SK-N-SH (cell line): Measurements from ENCODE around the gene AGK.
"Not testable (repeated sequence)": the region's sequence is repeated elsewhere in the genome, so short reads cannot be mapped to it uniquely, and the experiment has no call there.

Experiments used
- FOXM1 ChIP-seq: IDR thresholded peaks from 2 replicates; pipeline ENCODE4 v1.4.0; 2012; ENCODE audit warnings: low read depth, mild to moderate bottlenecking
- POLR2AphosphoS5 ChIP-seq: IDR thresholded peaks from 2 replicates; pipeline ENCODE4 v1.6.1; 2012; ENCODE audit warnings: low read depth, low read length
- YY1 ChIP-seq: IDR thresholded peaks from 2 replicates; pipeline ENCODE4 v1.4.0; 2012; ENCODE audit warnings: low read depth, mild to moderate bottlenecking

DNA sequence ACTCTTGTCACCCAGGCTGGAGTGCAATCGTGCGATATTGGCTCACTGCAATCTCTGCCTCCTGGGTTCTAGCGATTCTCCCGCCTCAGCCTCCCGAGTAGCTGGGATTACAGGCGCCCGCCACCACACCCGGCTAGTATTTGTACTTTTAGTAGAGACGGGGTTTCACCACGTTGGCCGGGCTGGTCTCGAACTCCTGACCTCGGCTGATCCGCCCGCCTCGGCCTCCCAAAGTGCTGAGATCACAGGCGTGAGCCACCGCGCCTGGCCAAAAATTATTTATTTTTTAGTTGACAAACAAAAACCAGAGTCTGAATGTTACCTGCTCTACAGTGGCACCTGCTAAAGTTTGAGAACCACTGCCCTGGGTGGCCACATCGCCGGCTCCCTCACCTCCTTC, 96.5 kb downstream of the AGK start:
- TF ChIP-seq FOXM1, POLR2AphosphoS5, YY1: not testable (repeated sequence)
